HG03558 (cell line): Measurements from ENCODE around the gene MALSU1.

ENCODE experiments used
- ATAC-seq: cut with Tn5 transposase; IDR thresholded peaks from one replicate; pipeline ENCODE4 v1.9.1; 2021; ENCODE audit warnings: moderate number of reproducible peaks; ENCODE audit not compliant: unreplicated experiment; ENCODE audit errors: extremely low read depth

MALSU1 gene

DNA sequence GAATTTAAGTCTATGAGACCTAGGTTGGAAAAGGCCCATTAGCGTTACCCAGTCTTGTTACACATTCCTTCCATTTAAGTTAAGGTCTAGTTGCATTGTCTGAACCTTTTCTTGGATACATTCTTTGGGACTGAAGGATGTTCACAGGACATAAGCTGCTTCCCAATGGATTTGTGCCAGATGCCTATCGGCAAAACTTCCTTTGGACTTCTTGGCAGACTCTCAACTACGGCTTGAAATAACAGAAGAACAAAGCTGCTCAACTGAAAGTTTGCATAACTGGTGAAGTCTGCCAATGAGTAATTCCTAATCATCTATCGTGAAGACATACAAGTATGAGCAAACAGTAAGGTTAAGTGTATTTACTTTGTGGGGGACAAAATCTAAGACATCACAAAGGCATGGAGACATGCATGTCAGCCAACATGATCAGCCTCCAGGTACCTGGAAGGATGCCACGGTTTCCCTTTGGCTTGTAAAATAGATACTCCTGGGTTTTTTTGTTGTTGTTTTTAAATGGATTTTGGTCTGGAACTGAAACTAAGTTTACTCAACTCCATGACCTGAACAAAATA lies 35.4 kb downstream of the MALSU1 start:
- ATAC-seq, result no peak

- ATAC-seq, result no peak
These were observed 36.0 kb downstream of the MALSU1 start for GRCh38 chr7:23335136-23335535.

DNA sequence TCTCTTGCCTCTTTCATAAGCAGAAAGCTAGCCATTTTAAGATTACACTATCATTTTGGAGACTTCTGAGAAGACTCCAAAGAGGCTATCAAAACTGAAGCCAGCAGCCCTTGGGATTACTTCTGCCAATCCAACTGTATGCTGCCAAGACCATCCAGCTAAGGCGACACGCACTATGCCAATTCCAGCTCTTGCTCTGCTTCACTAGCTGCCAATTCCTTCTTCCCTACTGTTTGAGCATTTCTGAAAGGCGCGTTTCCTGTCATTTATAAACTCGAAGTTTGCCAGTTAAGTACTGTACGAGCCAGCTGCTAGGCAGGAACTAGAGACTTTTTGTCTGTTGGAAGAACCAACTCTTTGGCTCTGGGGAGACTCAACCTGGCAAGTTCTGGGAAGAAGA lies 36.5 kb downstream of the MALSU1 start:
- ATAC-seq, result no peak

DNA sequence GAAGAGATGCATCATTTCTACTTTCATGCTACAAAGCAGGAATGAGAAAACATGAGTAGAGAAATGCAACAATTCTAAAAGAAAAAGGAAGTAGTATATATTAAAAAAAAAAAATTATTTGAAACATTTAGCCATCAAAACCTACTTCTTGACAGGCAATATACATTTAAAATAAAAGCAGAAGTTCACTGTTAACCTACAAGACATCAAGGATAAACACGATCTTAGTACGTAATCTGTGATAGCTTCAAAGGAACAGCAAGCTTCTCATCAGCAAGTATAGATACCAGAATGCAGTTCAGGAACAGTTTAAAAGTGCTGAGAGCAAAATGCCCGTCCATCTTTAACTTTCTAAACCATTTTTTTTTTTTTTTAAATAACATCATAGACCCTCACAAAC lies 36.9 kb downstream of the MALSU1 start:
- ATAC-seq, result no peak

- no peak for ATAC-seq
These were observed 37.7 kb downstream of the MALSU1 start for GRCh38 chr7:23336799-23337283.

GRCh38 chr7:23337374-23337773 lies 38.2 kb downstream of the MALSU1 start:
- ATAC-seq, result no peak

DNA sequence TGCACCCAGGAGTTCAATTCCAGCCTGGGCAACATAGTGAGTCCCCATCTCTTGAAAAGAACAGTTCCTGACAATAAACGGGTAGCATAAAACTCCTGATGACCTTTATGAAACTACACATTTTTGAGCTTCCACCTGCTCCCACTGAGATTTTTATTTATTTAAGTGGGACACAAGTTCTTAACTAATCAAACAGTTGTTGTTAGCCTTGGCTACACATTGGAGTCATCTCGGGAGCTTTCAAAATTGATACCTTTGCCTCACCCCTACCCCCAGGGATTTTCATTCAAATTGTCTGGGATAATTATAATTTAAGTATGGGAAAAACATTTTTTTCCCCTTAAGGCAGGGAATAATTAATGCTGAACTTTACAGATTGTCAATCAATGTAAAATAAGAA lies 39.3 kb downstream of the MALSU1 start:
- no peak for ATAC-seq

- ATAC-seq, result no peak
These were observed 39.7 kb downstream of the MALSU1 start for GRCh38 chr7:23338863-23339262.

- ATAC-seq, result no peak
These were observed 42.9 kb downstream of the MALSU1 start for GRCh38 chr7:23341846-23342598.

- no peak for ATAC-seq
These were observed 44.0 kb downstream of the MALSU1 start for GRCh38 chr7:23343102-23343501.

- no peak for ATAC-seq
These were observed 44.8 kb downstream of the MALSU1 start for GRCh38 chr7:23343806-23344475.

DNA sequence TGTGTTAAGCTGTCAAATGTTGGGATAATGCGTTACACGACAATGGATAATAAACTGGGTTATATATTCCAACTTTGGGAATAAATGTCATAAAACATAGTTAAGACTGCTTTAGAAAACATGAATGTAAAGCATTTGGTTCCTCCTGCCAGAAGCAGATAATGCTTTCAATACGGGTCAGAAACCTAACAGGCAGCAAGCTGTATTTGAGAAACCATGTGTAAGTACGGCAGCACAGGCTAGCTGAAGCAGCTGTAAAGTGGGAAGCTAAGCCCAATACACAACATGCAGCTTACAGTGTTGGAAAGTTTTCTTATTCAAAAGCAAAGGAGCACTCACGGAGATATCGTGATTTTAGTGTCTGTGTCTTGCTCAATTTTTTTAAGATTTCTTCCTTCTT lies 46.5 kb downstream of the MALSU1 start:
- ATAC-seq, result no peak

GRCh38 chr7:23346316-23346715 lies 47.2 kb downstream of the MALSU1 start:
- no peak for ATAC-seq

GRCh38 chr7:23347033-23347681 lies 48.0 kb downstream of the MALSU1 start:
- ATAC-seq, result no peak

DNA sequence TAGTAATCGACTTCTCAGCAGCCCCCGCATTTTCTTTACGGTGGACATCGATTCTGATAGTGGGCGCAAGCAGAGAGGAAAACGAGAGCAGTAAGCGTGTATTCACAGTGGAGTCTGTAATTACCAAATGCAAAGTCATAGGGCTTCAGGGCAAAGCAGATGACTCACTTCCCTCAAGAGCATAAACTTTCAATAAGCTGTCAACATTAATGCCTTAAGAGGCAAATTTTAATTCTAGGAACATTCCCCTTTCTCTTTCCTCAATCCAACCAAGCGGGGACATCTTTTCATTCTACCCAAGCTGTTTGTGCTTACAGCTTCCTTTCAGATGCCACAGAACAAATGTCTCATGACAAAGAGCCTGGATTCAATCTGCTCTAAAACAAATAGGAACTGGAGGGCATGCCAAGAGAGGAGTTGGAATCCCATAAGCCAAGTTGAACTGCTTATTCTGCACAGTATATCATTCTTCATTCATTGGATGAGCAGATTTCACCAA lies 48.6 kb downstream of the MALSU1 start:
- no peak for ATAC-seq

GRCh38 chr7:23349484-23350157 lies 50.5 kb downstream of the MALSU1 start:
- ATAC-seq, result no peak

- ATAC-seq, result no peak
These were observed 51.3 kb downstream of the MALSU1 start for GRCh38 chr7:23350466-23350865.

DNA sequence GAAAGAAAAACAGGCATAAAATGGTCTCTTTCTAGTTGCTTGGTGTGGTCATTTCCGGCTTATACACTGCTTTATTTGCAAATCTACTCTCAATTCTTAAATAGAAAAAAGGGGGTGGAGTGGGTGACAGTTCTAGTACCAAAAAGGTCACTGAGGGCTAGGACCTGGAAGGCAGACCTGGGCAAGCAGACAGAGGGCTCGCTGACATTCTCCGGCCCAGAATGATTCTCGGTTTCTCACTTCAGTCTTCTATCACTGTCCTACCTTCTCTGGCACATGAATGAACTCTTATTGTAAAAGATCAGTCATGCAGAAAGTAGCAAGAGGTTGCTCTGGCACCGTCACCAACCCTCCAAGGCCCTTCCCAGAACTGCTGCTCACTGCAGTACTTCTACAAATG lies 54.0 kb downstream of the MALSU1 start:
- ATAC-seq, result no peak

- no peak for ATAC-seq
These were observed 57.0 kb downstream of the MALSU1 start for GRCh38 chr7:23356168-23356567.

DNA sequence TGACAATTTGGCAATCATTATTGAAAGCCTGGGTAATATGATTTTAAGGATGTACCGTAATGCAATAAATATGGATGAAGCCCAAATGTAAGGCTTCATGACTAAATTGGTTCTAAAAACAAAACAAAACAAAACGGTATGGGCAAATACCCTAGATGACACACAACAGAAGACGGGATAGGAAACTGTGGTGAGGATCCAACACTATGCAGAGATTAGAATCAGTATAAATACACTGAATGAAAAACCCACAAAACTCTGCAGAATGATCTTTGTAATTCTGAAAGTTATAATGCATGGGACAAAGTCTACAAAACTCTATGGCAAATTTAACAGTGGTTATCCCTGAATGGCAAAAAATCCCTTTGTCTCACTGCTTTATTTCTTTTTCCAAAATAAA lies 57.6 kb downstream of the MALSU1 start:
- no peak for ATAC-seq
